Activated T-cell treated with anti-CD3 and anti-CD28 coated beads, Interleukin-2, amount 50 U/mL, for 24 hours (primary cell): Measurements from ENCODE around the gene FDCSP.

ENCODE experiments used
- DNase-seq: peaks from one replicate; pipeline ENCODE4 v3.0.0-alpha.2; 2020
- H3K27ac Mint-ChIP-seq: 2 replicates; pipeline ENCODE4 v1.8.0; 2020; ENCODE audit warnings: mild to moderate bottlenecking, mixed read lengths
- H3K27me3 Mint-ChIP-seq: 2 replicates; pipeline ENCODE4 v1.8.0; 2020; ENCODE audit warnings: mixed read lengths
- H3K36me3 Mint-ChIP-seq: 2 replicates; pipeline ENCODE4 v1.8.0; 2020; ENCODE audit warnings: low read depth, mixed read lengths
- H3K4me1 Mint-ChIP-seq: 2 replicates; pipeline ENCODE4 v1.8.0; 2020; ENCODE audit warnings: low read depth, mixed read lengths
- H3K4me3 Mint-ChIP-seq: 2 replicates; pipeline ENCODE4 v1.8.0; 2020; ENCODE audit warnings: mild to moderate bottlenecking, moderate library complexity, mixed read lengths
- H3K9me3 Mint-ChIP-seq: 2 replicates; pipeline ENCODE4 v1.8.0; 2020; ENCODE audit warnings: mixed read lengths

FDCSP gene

DNA sequence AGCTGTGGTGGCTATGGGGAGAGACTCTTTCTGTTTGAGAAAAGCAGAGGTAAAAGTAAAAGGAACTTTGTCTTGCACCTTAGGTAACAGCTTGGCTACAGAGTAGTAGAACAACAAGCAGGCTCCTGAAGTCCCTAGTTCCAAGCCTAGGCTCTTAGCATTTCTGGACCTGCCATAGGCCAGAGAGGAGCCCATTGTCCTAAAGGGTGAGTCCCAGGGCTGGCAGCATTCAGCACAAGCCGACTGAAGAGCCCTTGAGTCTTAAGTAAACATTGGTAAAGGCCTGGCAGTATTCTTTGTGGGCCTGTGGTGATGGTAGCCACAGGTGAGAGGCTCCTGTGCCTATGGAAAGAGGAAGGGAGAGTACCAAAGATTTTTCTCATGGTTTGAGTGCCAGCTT, 54.6 kb downstream of the FDCSP start:
- Mint-ChIP-seq H3K27ac (no peak overlapping the region), H3K4me1 (no peaks in the 10 kb centered on the region), H3K9me3 (no peaks in the 10 kb centered on the region), H3K36me3 (no peaks in the 10 kb centered on the region), H3K27me3 (no peaks in the 10 kb centered on the region), H3K4me3 (no peak overlapping the region)
- DNase-seq: no peak
